NCI-H345 (cell line): ENCODE data around the gene MX2.
A peak's percentile ranks its signal among the peaks of the same experiment; 100 is the strongest.

Experiments
- DNase-seq: peaks from one replicate; lab custom pipeline; 2025; lab: John Stamatoyannopoulos, UW

Gene MX2

GRCh38 chr21:41364308-41364707 lies 2.5 kb downstream of the MX2 start:
- DNase-seq, result no peak

- no peak for DNase-seq
Measured at GRCh38 chr21:41365377-41366107, 3.7 kb downstream of the MX2 start.

- peak; percentile 5 for DNase-seq
Measured at GRCh38 chr21:41366522-41367151, 4.8 kb downstream of the MX2 start.

- DNase-seq, result no peak
Measured at GRCh38 chr21:41367301-41367944, 5.6 kb downstream of the MX2 start.

GRCh38 chr21:41367945-41368734 lies 6.3 kb downstream of the MX2 start:
- DNase-seq, result no peak

- DNase-seq, result no peak
Measured at GRCh38 chr21:41368735-41369104, 6.9 kb downstream of the MX2 start.

- DNase-seq, result peak; percentile 5
Measured at GRCh38 chr21:41369105-41369919, 7.5 kb downstream of the MX2 start.

- DNase-seq, result no peak
Measured at GRCh38 chr21:41369920-41370839, 8.4 kb downstream of the MX2 start.

- no peak for DNase-seq
Measured at GRCh38 chr21:41370840-41371684, 9.2 kb downstream of the MX2 start.

GRCh38 chr21:41371685-41372030 lies 9.8 kb downstream of the MX2 start:
- no peak for DNase-seq

- no peak for DNase-seq
Measured at GRCh38 chr21:41373253-41373652, 11.4 kb downstream of the MX2 start.

- no peak for DNase-seq
Measured at GRCh38 chr21:41373763-41374162, 11.9 kb downstream of the MX2 start.

GRCh38 chr21:41374177-41374712 lies 12.4 kb downstream of the MX2 start:
- no peak for DNase-seq

- no peak for DNase-seq
Measured at GRCh38 chr21:41374867-41375533, 13.2 kb downstream of the MX2 start.

GRCh38 chr21:41375875-41376274 lies 14.0 kb downstream of the MX2 start:
- DNase-seq, result no peak

GRCh38 chr21:41377715-41378114 lies 15.9 kb downstream of the MX2 start:
- no peak for DNase-seq

GRCh38 chr21:41378849-41379248 lies 17.0 kb downstream of the MX2 start:
- no peak for DNase-seq

- DNase-seq, result no peak
Measured at GRCh38 chr21:41379901-41380300, 18.1 kb downstream of the MX2 start.

GRCh38 chr21:41381731-41382130 lies 19.9 kb downstream of the MX2 start:
- no peak for DNase-seq
